Activated naive CD4-positive, alpha-beta T cell treated with anti-CD3 and anti-CD28 coated beads for 36 hours (primary cell): Measurements from ENCODE around the gene ERI3. TPM values are rescaled to one million over a fixed set of nuclear protein-coding genes. Genes with fewer than 3 reads are reported as not detected.

Experiments used
- CTCF ChIA-PET: fragments of 350-600 bp; sonication (Branson Sonifier 250); formaldehyde crosslinking; loops from one replicate; lab custom pipeline; 2021; ENCODE audit warnings: antibody characterized with exemption; lab: Charles Lee
- DNase-seq: peaks from one replicate; pipeline ENCODE4 v3.0.0-alpha.2; 2020
- H3K27ac Mint-ChIP-seq: one replicate; pipeline ENCODE4 v1.8.0; 2021; ENCODE audit warnings: mild to moderate bottlenecking, mixed read lengths
- H3K27me3 Mint-ChIP-seq: one replicate; pipeline ENCODE4 v1.8.0; 2021; ENCODE audit warnings: low read depth, mixed read lengths
- H3K36me3 Mint-ChIP-seq: one replicate; pipeline ENCODE4 v1.8.0; 2021; ENCODE audit warnings: low read depth, mixed read lengths
- H3K4me1 Mint-ChIP-seq: one replicate; pipeline ENCODE4 v1.8.0; 2021; ENCODE audit warnings: low read depth, mixed read lengths
- H3K4me3 Mint-ChIP-seq: one replicate; pipeline ENCODE4 v1.8.0; 2021; ENCODE audit warnings: mild to moderate bottlenecking, moderate library complexity, mixed read lengths
- H3K9me3 Mint-ChIP-seq: one replicate; pipeline ENCODE4 v1.8.0; 2021; ENCODE audit warnings: mixed read lengths
- intact Hi-C: fragments of 100-400 bp; cut with micrococcal nuclease; formaldehyde crosslinking; loops from one replicate; pipeline ENCODE4 v1.15.1; 2023
- total RNA-seq, 2 experiments: library from RNA; stranded (reverse); gene quantifications; one replicate each; pipeline ENCODE4 v1.2.3, GENCODE V29; 2021

Gene ERI3, protein sequence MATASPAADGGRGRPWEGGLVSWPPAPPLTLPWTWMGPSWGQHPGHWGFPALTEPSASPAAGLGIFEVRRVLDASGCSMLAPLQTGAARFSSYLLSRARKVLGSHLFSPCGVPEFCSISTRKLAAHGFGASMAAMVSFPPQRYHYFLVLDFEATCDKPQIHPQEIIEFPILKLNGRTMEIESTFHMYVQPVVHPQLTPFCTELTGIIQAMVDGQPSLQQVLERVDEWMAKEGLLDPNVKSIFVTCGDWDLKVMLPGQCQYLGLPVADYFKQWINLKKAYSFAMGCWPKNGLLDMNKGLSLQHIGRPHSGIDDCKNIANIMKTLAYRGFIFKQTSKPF
- total RNA-seq = 10 to 100 TPM; 42.4 to 43.0 TPM

DNA sequence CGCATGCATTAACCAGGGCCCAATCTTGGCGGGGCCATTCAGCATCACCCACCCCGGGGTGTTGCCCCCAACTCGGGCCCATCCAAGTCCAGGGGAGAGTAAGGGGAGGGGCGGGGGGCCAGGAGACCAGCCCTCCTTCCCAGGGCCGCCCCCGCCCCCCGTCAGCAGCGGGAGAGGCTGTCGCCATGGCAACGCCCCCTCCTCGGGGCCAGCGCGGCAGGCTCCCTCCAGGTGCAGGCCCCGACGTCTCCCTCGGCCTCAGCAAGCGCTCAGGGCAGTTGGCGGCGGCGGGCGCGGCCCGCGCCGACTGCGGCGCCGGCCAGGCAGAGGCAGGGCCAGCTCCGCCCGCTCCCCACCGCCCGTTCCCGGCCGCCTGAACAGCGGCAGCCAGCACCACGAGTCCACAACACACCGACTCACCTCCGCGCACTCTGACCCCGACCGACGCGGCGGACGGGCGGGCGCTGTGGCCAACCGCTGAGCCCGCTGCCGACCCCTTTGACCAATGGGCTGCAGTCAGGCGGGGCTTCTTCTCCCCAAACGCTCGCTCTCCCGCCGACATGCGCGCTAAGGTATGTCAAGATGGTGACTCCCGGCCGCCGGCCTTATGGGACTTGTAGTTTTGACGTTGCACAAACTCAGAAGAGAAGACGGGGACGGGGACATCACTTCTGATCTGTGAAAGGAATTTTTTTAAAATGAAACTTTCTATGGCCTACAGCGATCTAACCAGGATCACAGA lies at the start of gene ERI3:
ERI3 (minus strand) TSS at position 418 of the 742 bp plus-strand sequence; CDS start at position 187, 231 bp downstream.
- Mint-ChIP-seq H3K9me3 (no peaks in the 10 kb centered on the region), H3K4me1 (peaks cover 33% of the 10 kb centered on the region), H3K36me3 (peaks cover 5% of the 10 kb centered on the region), H3K27ac (peak within 1 kb of the TSS; percentile 48), H3K27me3 (no peaks in the 10 kb centered on the region), H3K4me3 (peak within 1 kb of the TSS; percentile 82)
- CTCF ChIA-PET = no interaction called here
- peak; percentile 98 for DNase-seq
- intact Hi-C loops = loop anchor here (1.0 kb wide), 2 partner anchors 325 to 381 kb away; partner anchors contain the start of gene ATP6V0B

DNA sequence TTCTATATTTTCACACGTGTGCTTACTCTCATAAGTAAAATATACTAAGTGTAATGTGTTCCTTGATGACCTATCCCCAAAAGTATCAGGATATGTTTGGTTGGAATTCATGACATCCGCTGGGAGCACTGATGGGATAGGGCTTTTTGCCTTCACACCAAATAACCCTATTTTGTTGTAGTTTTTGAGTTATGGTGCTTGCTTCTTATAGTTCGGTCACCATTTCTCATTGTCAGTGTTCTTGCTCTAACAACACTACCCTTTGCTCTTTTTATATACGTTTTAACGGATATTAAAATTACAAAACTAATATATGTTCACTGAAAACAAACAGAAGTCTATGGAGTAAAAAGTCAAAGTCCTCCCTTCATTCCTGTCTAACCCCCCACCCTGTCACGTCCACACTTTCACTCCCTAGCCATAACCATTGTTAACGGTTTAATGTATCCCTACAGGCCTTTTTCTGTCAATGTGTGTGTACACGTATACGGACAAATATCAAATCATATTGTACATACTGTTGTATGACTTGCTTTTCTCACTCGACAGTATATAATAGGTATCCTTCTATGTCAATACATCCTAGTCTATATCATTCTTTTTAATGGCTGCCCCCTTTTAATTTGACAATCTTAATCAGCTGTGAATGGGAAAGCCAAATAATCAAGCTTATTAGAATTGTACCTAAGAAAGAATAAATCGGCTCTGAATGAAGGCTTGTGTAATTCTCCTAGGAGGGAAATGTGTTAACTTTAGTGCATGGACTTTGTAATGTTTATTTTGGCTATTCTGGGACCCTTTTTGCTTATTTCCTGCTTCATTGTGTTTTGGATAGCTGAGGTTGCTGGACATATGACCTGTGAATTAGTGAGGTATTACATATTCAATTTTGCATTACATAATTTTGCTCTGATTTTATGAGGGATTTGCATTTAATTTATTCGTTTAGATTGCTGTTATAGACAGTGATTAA lies 46.5 kb upstream of the ERI3 start:
- H3K36me3 Mint-ChIP-seq = no peaks in the 10 kb centered on the region
- intact Hi-C loops = loop anchor here (10.0 kb wide), 1 partner anchor 193 kb away; no protein-coding TSS in a partner anchor
- no peak overlapping the region for H3K4me3 Mint-ChIP-seq
- CTCF ChIA-PET = no interaction called here
- H3K27me3 Mint-ChIP-seq = peaks cover 63% of the 10 kb centered on the region
- peaks cover 10% of the 10 kb centered on the region for H3K4me1 Mint-ChIP-seq
- H3K27ac Mint-ChIP-seq = no peak overlapping the region
- no peaks in the 10 kb centered on the region for H3K9me3 Mint-ChIP-seq
- no peak for DNase-seq

DNA sequence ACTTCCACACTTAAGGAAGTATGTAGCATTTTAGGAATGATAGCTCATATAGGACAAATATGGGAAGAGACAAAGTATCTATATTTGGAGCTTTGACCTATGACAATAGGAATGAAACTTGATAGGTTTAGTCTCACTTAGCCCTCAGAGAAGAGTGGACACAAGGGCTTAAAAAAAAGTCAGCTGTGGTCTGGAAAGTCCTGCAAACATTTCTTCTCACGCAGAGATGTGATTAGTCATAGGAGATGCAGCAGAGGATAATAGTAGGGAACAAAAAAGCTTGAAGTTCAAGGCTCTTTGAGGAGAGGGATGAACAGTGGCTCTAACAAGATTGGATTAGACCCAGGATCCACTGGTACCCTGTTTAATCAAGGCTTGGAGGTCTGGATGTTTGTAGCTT lies 35.2 kb upstream of the ERI3 start:
- CTCF ChIA-PET = interaction anchor here (1.6 to 1.9 kb wide), 2 partner anchors 10 to 12 kb away, joined by 7 read pairs; no protein-coding TSS in a partner anchor
- Mint-ChIP-seq H3K36me3 (no peaks in the 10 kb centered on the region), H3K27ac (no peak overlapping the region), H3K9me3 (no peaks in the 10 kb centered on the region), H3K27me3 (peaks cover 7% of the 10 kb centered on the region), H3K4me1 (no peaks in the 10 kb centered on the region), H3K4me3 (no peak overlapping the region)
- intact Hi-C loops = no loop called here
- DNase-seq = no peak

DNA sequence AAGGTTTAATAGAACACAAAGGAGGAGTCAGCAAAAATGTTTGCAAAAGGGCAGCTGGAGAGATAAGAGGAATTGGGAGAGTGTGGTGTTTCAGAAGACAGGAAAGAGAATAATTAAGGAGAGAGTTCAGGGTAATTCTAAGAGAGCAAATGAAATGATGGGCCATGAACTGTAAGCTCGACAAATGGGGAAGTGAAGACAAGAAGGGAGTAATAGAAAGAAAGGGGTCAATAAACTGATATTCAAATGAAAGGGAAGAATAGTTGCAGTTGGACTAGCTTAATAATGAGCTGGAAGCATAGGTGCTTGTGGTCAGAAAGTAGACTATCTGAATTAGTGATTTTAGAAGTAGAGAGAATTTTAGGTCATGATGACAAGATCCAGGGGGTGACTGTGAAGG lies 34.4 kb upstream of the ERI3 start:
- CTCF ChIA-PET = interaction anchor here (0.5 kb wide), 1 partner anchor 626 kb away, joined by 3 read pairs; no protein-coding TSS in a partner anchor
- no peaks in the 10 kb centered on the region for H3K4me1 Mint-ChIP-seq

DNA sequence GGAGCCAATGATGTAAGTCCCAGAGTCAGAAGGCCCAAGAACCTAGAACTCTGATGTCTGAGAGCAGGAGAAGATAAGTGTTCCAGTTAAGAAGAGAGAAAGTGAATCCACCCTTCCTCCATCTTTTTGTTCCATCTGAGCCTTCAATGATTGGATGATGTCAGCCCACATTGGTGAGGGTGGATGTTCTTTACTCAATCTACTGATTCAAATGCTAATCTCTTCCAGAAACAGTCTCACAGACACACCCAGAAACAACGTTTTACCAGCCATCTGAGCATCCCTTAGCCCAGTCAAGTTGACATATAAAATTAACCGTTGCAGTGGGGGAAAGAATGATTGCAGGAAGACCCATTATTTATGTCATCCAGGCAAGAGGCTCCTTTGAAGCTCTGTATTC lies 33.5 kb upstream of the ERI3 start:
- intact Hi-C loops = no loop called here
- Mint-ChIP-seq H3K27ac (no peak overlapping the region), H3K36me3 (no peaks in the 10 kb centered on the region), H3K27me3 (no peaks in the 10 kb centered on the region), H3K4me3 (no peak overlapping the region), H3K9me3 (no peaks in the 10 kb centered on the region), H3K4me1 (no peaks in the 10 kb centered on the region)
- DNase-seq = no peak
- CTCF ChIA-PET = no interaction called here

More for the DNA sequence above, 34.4 kb upstream of the ERI3 start:
- Mint-ChIP-seq H3K4me3 (no peak overlapping the region), H3K27me3 (peaks cover 5% of the 10 kb centered on the region), H3K9me3 (no peaks in the 10 kb centered on the region), H3K36me3 (no peaks in the 10 kb centered on the region), H3K27ac (no peak overlapping the region)
- DNase-seq = no peak
- intact Hi-C loops = no loop called here

DNA sequence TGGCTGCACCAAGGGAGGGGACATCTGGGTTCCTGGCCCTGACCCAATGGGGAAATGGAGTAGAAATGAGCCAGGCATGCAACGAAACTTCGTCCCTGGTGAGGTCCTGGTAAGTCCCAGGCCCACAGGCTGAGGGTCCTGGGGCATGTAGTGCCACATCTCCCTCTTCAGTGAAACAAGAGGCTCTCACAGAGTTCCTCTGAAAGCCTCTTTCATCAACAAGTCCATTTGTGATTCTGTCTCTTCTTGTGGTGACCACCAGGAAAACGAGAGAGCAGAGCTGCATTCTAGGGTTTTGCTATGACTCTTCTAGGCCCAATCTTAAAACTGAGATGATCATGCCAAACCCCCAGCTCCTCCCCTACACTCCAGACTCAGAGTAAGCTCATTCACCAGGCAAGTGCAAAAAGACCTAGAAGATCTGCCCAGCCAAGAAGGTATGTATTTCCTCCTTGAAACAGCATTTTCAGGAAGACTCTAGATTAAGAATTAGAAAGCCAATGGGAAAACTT lies 25.7 kb upstream of the ERI3 start:
- intact Hi-C loops = no loop called here
- Mint-ChIP-seq H3K36me3 (no peaks in the 10 kb centered on the region), H3K27me3 (no peaks in the 10 kb centered on the region), H3K9me3 (no peaks in the 10 kb centered on the region), H3K4me1 (no peaks in the 10 kb centered on the region), H3K4me3 (no peak overlapping the region), H3K27ac (no peak overlapping the region)
- CTCF ChIA-PET = interaction anchor here (1.1 to 5.8 kb wide), 5 partner anchors 10 to 272 kb away, joined by 3 to 43 read pairs (median 7); no protein-coding TSS in a partner anchor
- DNase-seq = no peak

DNA sequence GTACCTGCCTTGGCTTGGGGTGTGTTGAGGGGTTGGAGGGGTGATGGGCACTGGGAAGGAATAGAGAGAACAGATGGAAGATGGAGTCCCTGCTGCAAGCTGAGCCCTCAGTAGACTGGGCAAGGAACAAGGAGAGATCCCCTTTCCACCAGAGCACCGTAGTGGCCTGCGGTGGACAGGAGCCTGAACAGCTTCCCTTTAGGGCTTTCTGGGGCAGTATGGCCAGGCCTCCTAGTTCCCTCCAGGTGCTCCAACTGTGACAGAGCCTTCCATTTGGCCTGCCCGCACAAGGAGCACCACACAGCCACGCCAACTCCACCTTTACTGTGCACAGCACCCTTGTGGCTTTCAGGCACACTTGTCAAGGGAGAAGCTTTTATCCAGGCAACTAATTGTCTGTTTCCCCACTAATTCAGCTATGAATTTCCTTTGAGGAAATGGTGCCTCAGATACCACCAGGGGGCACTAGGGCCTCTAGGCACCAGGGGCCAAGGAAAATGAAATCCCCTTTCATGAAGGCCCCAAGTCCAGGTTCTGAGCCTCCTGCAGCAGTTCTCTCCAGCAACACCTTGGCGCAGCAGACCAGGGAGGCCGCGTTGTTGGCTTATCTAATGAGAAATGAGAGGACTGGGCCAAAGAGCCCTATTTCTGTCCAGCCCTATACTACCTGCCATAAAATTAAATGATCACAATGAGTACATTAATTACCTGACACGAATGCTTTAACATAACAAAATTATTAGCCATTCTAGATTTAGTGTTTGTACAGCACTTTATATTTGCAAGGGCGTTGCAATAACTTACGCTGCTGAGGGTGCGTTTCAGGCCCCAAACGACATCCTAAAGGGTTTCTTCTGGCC lies 23.1 kb upstream of the ERI3 start:
- Mint-ChIP-seq H3K4me1 (no peaks in the 10 kb centered on the region), H3K9me3 (no peaks in the 10 kb centered on the region), H3K36me3 (no peaks in the 10 kb centered on the region), H3K27ac (no peak overlapping the region), H3K4me3 (no peak overlapping the region), H3K27me3 (no peaks in the 10 kb centered on the region)
- intact Hi-C loops = loop anchor here (1.0 kb wide), 2 partner anchors 217 to 275 kb away; no protein-coding TSS in a partner anchor
- peak; percentile 73 for DNase-seq
- CTCF ChIA-PET = interaction anchor here (0.7 to 5.8 kb wide), 11 partner anchors 13 to 274 kb away, joined by 3 to 43 read pairs (median 3); no protein-coding TSS in a partner anchor

DNA sequence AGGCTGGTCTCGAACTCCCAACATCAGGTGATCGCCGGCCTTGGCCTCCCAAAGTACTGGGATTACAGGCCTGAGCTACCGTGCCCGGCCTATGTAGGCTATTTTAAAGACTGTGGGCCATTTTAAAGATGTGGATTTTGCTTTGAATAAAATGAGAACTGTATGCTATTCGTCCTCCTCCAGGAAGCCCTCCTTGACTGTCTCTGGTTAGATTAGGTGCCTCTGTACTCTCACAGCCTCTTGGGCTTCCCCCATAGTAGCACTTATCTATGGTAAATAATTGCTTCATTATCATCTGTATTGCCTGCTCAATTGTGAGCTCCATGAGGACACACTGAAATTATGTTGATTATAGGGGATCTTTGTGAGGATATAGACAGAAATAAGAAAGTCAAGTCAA lies 20.5 kb upstream of the ERI3 start:
- H3K36me3 Mint-ChIP-seq = no peaks in the 10 kb centered on the region
- H3K4me1 Mint-ChIP-seq = no peaks in the 10 kb centered on the region
- no peaks in the 10 kb centered on the region for H3K27me3 Mint-ChIP-seq
- H3K27ac Mint-ChIP-seq = no peak overlapping the region
- DNase-seq = no peak
- intact Hi-C loops = no loop called here
- CTCF ChIA-PET = interaction anchor here (0.8 to 5.8 kb wide), 2 partner anchors 219 to 277 kb away, joined by 3 to 25 read pairs; no protein-coding TSS in a partner anchor
- H3K4me3 Mint-ChIP-seq = no peak overlapping the region
- no peaks in the 10 kb centered on the region for H3K9me3 Mint-ChIP-seq

DNA sequence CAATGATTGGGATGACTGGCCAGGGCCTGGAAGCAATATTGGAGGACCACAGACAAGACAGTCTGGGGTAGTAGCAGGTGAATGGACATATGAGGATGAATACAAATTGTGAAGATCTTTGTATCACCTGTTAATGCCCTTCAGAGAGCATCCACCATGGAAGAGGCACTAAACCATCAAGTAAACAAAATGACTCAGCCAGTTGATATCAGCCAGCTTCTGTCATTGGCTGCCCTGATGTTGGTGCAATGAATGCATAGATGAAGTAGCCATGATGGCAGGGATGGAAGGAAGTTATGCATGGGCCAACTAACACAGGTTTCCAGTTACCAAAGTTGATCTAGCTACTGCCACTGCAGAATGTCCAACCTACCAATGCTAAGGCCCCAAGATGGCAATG lies 16.1 kb upstream of the ERI3 start:
- Mint-ChIP-seq H3K4me3 (no peak overlapping the region), H3K4me1 (no peaks in the 10 kb centered on the region), H3K36me3 (no peaks in the 10 kb centered on the region), H3K9me3 (no peaks in the 10 kb centered on the region), H3K27me3 (no peaks in the 10 kb centered on the region), H3K27ac (no peak overlapping the region)
- no peak for DNase-seq
- CTCF ChIA-PET = interaction anchor here (0.6 kb wide), 3 partner anchors 32 to 1386 kb away, joined by 4 read pairs; no protein-coding TSS in a partner anchor
- intact Hi-C loops = no loop called here

DNA sequence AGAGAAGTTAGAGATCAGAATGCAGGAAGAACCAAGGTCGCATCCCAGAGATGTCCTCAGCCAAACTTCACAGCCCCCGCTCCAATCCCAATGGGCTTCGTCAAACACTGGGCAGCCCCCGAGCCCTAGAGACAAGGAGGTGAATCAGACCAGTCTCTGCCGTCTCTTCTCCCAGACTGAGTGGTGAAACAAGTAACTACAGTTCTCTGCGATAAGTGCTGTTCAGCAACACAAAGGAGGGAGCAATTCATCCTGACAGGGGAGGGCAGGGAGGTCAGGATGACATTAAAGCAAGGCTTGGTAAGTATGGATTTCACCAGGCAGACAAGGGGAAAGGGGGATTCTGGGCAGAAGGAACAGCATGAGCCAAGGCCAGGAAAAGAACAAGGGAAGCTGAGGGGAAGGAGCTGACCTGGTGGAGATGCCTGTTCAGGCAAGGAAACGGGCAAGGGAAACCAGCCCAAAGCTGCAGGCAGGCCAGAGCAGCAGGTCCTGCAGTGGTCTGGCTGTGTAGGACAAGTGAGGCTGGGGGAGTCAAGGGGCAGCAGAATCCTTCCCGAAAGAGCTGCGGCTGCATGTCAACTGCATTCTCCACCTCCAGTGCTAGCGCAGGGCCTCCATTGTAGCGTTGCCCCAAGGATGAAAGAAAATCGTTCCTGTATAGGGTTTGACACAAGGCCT lies 13.6 kb upstream of the ERI3 start:
- CTCF ChIA-PET = no interaction called here
- Mint-ChIP-seq H3K4me1 (no peaks in the 10 kb centered on the region), H3K27me3 (no peaks in the 10 kb centered on the region), H3K36me3 (no peaks in the 10 kb centered on the region), H3K27ac (no peak overlapping the region), H3K9me3 (no peaks in the 10 kb centered on the region), H3K4me3 (no peak overlapping the region)
- DNase-seq = no peak
- intact Hi-C loops = no loop called here
